ENCODE measurements around the gene ARRB2.

DNA sequence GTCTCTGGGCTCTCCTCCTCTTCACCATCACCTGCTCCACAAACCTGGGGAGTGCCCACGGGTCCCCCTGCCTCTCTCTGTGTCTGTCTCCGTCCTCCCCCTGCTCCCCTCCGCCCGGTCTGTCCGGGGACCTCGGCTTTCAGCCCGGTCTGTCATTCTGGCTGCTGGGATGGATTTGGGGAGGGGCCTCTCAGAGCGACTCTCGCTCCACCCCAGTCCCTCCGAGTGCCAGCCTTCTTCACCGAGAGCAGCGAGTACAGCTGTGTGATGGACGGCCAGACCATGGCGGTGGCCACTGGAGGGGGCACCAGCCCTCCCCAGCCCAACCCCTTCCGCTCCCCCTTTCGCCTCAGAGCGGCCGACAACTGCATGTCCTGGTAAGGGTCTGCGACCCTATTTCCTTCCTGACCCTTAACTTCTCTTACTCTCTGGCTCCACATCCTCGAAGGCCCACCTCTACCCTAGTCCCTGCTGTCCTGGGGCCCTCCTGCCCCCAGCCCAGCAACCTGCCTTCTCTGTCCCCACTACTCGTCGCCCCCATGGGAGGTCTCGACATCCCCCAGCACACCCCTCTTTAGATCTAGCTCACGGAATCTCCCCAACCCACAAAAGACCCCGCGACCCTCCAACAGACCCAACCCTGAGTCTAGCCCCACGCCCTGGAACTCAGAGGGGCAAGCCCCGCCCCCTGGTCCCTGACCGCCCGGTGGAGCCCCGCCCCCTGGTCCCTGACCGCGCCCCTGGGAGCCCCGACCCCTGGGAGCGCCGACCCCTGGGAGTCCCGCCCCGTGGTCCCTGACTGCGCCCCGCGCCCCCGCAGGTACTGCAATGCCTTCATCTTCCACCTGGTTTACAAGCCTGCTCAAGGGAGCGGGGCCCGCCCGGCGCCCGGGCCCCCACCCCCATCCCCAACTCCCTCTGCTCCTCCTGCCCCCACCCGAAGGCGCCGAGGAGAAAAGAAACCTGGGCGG lies 34.9 kb downstream of the ARRB2 start:
- TF ChIP-seq CTCF (IDR thresholded peaks at IDR 0.05; ENCODE audit: insufficient read depth, low read length, poor library complexity, severe bottlenecking) (no peak), EZH2phosphoT487 (conservative IDR thresholded peaks at IDR 0.05; ENCODE audit: low read length) (no peak)
